Stimulated activated effector memory CD8-positive, alpha-beta T cell treated with anti-CD3 and anti-CD28 coated beads, Interleukin-12 subunit alpha, Interleukin-12 subunit beta, amount 100 ng/mL, for 72 hours (primary cell): ENCODE results near the gene ARHGEF4.

Experiments used
- ATAC-seq: fragments of 150-1000 bp; cut with Tn5 transposase; 2 replicates; pipeline ENCODE4 v1.10.0; 2021
- DNase-seq, 2 donors: peaks; one replicate each; pipeline ENCODE4 v3.0.0; 2021 to 2022; ENCODE audit warnings: low spot score in 2 of 2
- H3K27ac Mint-ChIP-seq: one replicate; pipeline ENCODE4 v1.8.0; 2022; ENCODE audit warnings: mild to moderate bottlenecking, mixed read lengths
- H3K36me3 Mint-ChIP-seq: one replicate; pipeline ENCODE4 v1.8.0; 2022; ENCODE audit warnings: mild to moderate bottlenecking, mixed read lengths
- H3K4me1 Mint-ChIP-seq: one replicate; pipeline ENCODE4 v1.8.0; 2022; ENCODE audit warnings: mixed read lengths
- H3K4me3 Mint-ChIP-seq: one replicate; pipeline ENCODE4 v1.8.0; 2022; ENCODE audit warnings: mild to moderate bottlenecking, mixed read lengths
- H3K9me3 Mint-ChIP-seq: one replicate; pipeline ENCODE4 v1.8.0; 2022; ENCODE audit warnings: mixed read lengths

ARHGEF4 gene

GRCh38 chr2:131004446-131005209, 167.9 kb downstream of the ARHGEF4 start:
- Mint-ChIP-seq H3K4me3 (no peak overlapping the region), H3K9me3 (no peaks in the 10 kb centered on the region), H3K36me3 (no peaks in the 10 kb centered on the region), H3K27ac (no peak overlapping the region), H3K4me1 (peaks cover 7% of the 10 kb centered on the region)
- DNase-seq (no peak), ATAC-seq (peak; percentile 37)

DNA sequence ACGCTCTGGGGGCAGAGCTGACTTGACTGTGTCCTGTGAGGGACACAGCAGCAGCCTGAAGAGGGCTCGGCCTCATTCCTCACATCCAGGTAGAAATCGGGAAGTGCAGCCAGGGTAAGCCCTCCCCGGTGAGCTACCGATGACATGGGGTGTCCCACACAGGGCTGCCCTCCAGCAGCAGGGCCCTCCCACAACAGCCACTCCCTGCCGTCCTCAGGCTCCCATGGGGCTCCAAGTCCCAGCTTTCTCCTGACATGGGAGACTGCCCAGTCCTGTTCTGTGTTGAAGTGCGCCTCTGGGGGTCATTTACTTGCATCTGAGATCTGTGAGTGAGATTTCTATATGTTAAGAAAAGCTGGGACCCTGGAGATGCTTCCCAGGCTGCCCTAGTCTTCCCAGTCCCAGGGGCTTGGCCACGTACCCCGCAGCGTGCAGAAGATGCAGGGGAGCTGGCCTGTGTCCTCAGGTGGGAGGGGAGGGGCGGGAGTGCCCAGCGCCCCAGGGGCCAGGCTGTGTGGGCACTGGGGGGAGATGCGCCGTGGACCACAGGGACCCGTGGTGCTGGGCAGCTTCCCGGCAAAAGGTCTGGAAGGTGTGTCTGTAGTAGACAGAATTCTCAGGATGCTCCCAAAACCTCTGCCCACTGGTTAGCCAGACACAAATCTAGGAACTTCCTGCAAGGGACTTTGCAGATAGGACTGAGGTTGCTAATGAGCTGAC, 168.7 kb downstream of the ARHGEF4 start:
- peak; percentile 39 for ATAC-seq
- no peak overlapping the region for H3K27ac Mint-ChIP-seq

GRCh38 chr2:131006561-131006960, 169.8 kb downstream of the ARHGEF4 start:
- ATAC-seq (no peak), DNase-seq (no peak)
- no peak overlapping the region for H3K27ac Mint-ChIP-seq
- peaks cover 23% of the 10 kb centered on the region for H3K4me1 Mint-ChIP-seq
- no peaks in the 10 kb centered on the region for H3K36me3 Mint-ChIP-seq
- no peaks in the 10 kb centered on the region for H3K9me3 Mint-ChIP-seq
- H3K4me3 Mint-ChIP-seq: no peak overlapping the region

More for the DNA sequence above, 168.7 kb downstream of the ARHGEF4 start:
- Mint-ChIP-seq H3K4me1 (peaks cover 15% of the 10 kb centered on the region), H3K36me3 (no peaks in the 10 kb centered on the region), H3K9me3 (no peaks in the 10 kb centered on the region), H3K4me3 (no peak overlapping the region)
- DNase-seq: no peak

DNA sequence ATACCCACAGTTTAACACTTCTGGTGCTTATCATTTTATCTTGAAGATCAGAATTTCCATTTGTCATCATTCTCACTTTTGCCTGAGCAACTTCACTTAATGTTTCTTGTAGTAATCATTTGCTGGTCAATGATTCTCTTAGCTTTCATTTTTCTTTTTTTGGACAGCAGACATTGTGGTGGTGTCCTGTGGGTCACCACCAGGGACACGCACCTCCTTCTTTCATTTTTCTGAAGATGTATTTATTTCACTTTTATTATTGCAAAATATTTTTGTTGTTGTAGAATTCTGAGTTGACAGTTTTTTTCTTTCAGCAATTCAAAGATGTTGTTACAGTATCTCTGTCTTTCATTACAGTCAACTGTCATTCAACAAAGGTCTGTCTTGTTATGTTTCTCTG, 172.3 kb downstream of the ARHGEF4 start:
- H3K36me3 Mint-ChIP-seq: no peaks in the 10 kb centered on the region
- H3K9me3 Mint-ChIP-seq: no peaks in the 10 kb centered on the region
- no peak for DNase-seq
- no peak for ATAC-seq
- H3K4me1 Mint-ChIP-seq: peaks cover 27% of the 10 kb centered on the region
- H3K27ac Mint-ChIP-seq: no peak overlapping the region
- no peak overlapping the region for H3K4me3 Mint-ChIP-seq

DNA sequence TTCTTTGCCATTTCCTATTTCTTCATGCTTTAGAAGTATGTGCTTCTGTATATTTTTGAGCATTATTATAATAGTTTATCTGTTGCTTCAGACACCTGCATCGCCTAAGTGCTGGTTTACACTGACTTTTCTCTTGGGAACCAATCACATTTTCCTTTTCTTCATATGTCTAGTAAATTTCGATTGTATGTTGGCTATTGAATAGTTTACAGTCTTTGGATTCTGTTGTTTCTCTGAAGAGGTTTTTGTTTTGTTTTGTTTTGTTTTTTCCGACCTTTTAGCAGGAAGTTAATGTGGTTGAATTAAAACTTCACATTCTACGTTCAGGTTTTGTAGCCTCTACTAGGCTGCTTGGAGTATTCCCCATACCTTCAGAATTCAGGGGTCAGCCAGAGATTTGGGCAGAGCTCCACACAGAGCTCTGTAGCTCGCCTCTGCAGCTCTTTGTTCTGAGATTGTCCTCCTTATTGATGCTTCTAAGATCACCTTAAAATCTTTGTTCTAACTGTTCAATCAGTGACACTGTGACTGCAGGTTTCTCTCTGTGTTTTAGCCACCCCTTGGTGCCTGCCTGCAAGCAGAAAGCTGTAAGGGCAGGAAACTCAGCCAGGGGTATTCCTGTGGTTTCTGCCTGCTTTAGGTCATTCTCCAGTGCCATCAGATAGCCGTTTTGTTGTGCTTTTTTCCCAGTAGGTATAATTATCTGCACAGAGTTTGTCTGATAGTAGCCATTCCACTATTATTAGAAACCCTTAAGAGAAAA, 173.2 kb downstream of the ARHGEF4 start:
- ATAC-seq (no peak), DNase-seq (no peak)
- H3K9me3 Mint-ChIP-seq: no peaks in the 10 kb centered on the region
- peak overlapping the region; percentile 23 for H3K4me3 Mint-ChIP-seq
- no peaks in the 10 kb centered on the region for H3K36me3 Mint-ChIP-seq
- H3K27ac Mint-ChIP-seq: peak overlapping the region; percentile 74
- peaks cover 27% of the 10 kb centered on the region for H3K4me1 Mint-ChIP-seq

DNA sequence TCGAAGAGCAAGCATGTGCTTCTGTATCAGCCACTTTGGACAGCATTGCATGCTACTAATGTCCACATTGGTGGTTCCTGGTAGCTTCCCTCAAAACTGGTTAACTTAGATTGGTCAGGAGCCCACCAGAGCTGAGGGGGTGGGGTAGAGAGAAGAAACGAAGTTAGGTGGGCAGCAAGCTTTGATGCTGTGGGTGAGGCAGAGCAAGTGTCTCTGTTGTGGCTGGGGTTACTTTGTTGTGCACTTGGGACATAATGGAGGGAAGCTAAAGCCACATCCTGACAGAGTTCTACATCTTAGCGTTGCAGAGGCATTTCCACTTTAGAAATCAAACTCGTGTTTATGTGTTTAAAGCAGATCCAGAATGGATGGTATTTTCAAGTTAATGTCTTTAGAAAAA, 173.9 kb downstream of the ARHGEF4 start:
- Mint-ChIP-seq H3K27ac (peak overlapping the region; percentile 74), H3K36me3 (no peaks in the 10 kb centered on the region), H3K9me3 (no peaks in the 10 kb centered on the region), H3K4me1 (peaks cover 27% of the 10 kb centered on the region), H3K4me3 (no peak overlapping the region)
- DNase-seq: no peak
- peak; percentile 50 for ATAC-seq

DNA sequence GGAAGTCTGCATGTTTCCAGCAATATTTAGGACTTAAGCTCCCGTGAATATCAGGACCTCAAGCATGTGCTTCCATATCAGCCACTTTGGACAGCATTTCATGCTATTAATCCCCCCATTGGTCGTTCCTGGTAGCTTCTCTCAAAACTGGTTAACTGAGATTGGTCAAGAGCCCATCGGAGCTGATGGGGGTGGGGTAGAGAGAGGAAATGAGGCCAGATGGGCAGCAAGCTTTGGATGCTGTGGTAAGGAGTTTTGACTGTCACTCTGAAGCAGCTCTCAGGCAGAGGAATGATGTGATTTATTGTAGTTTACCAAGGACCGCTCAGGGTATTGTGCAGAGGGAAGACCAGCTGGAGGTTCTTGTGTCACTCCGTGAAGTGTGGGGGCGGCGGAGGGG, 174.8 kb downstream of the ARHGEF4 start:
- Mint-ChIP-seq H3K4me3 (no peak overlapping the region), H3K27ac (no peak overlapping the region), H3K36me3 (no peaks in the 10 kb centered on the region), H3K4me1 (peaks cover 27% of the 10 kb centered on the region), H3K9me3 (no peaks in the 10 kb centered on the region)
- DNase-seq (no peak), ATAC-seq (no peak)

DNA sequence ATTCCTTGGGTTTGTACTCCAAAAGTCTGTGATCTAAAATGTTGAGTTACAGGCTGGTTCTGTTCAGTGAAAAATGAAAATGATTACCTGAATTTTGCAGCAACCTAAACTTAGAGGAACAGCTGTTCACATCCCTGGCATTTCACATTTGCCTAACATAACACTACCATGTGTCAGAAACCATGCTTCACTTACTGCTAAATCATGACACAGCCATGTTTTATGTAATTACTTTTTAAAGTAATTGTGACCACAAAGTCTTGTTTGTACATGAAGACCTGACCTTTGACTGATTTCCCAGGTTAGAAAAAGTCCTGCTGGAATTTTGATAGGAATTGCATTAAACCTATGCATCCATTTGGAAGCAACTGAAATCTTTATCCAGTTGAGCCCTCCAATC, 177.4 kb downstream of the ARHGEF4 start:
- Mint-ChIP-seq H3K36me3 (no peaks in the 10 kb centered on the region), H3K4me1 (peaks cover 24% of the 10 kb centered on the region), H3K4me3 (no peak overlapping the region), H3K9me3 (no peaks in the 10 kb centered on the region), H3K27ac (no peak overlapping the region)
- no peak for DNase-seq
- ATAC-seq: no peak

DNA sequence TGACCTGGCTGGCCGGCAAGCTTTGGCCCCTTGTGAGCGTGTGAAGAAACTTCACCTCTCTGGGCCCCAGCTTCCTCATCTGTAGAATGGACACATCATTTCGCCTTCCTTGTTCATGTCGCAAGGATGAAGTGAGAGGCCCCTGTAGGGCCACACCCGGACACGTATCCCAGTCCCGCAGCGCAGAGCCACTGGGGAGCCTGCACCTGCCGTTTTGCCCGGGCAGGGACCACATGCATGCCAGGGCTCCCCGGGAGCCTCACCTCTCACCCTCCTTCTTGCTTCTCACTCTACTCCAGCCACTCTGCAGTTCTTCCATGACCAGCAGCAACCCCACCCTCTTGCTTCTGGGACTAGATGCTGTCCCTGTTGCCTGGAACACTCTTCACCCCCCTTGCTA, 179.1 kb downstream of the ARHGEF4 start:
- Mint-ChIP-seq H3K36me3 (no peaks in the 10 kb centered on the region), H3K9me3 (no peaks in the 10 kb centered on the region), H3K4me3 (no peak overlapping the region), H3K27ac (no peak overlapping the region), H3K4me1 (peaks cover 8% of the 10 kb centered on the region)
- DNase-seq: no peak
- ATAC-seq: no peak

GRCh38 chr2:131016826-131017741, 180.4 kb downstream of the ARHGEF4 start:
- no peaks in the 10 kb centered on the region for H3K36me3 Mint-ChIP-seq
- no peaks in the 10 kb centered on the region for H3K4me1 Mint-ChIP-seq
- DNase-seq: no peak
- H3K9me3 Mint-ChIP-seq: no peaks in the 10 kb centered on the region
- no peak overlapping the region for H3K27ac Mint-ChIP-seq
- H3K4me3 Mint-ChIP-seq: no peak overlapping the region
- ATAC-seq: no peak

DNA sequence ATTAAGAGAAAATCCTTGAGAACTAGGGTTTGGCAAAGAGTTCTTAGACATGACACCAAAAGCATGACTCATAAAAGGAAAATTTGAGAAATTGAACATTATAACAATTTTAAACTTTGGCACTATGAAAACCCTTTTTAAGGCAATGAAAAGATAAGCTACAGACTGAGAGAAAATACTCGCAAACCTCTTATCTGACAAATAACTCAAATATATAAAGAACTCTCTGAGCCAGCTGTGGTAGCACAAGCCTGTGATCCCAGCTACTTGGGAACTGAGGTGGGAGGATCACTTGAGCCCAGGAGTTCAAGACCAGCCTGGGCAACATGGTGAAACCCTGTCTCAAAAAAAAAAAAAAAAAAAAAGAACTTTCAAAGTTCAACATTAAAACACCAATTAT, 186.0 kb downstream of the ARHGEF4 start:
- no peaks in the 10 kb centered on the region for H3K4me1 Mint-ChIP-seq
- no peak for ATAC-seq

GRCh38 chr2:131023758-131024157, 187.0 kb downstream of the ARHGEF4 start:
- H3K9me3 Mint-ChIP-seq: no peaks in the 10 kb centered on the region
- no peaks in the 10 kb centered on the region for H3K36me3 Mint-ChIP-seq
- H3K27ac Mint-ChIP-seq: no peak overlapping the region
- DNase-seq: no peak
- no peak overlapping the region for H3K4me3 Mint-ChIP-seq
- ATAC-seq: no peak
- H3K4me1 Mint-ChIP-seq: no peaks in the 10 kb centered on the region

More for the DNA sequence above, 186.0 kb downstream of the ARHGEF4 start:
- Mint-ChIP-seq H3K9me3 (no peaks in the 10 kb centered on the region), H3K36me3 (no peaks in the 10 kb centered on the region), H3K27ac (no peak overlapping the region), H3K4me3 (no peak overlapping the region)
- DNase-seq: no peak

GRCh38 chr2:131026919-131027318, 190.2 kb downstream of the ARHGEF4 start:
- ATAC-seq (no peak), DNase-seq (no peak)
- Mint-ChIP-seq H3K27ac (no peak overlapping the region), H3K4me3 (no peak overlapping the region), H3K4me1 (no peaks in the 10 kb centered on the region), H3K36me3 (no peaks in the 10 kb centered on the region), H3K9me3 (no peaks in the 10 kb centered on the region)

DNA sequence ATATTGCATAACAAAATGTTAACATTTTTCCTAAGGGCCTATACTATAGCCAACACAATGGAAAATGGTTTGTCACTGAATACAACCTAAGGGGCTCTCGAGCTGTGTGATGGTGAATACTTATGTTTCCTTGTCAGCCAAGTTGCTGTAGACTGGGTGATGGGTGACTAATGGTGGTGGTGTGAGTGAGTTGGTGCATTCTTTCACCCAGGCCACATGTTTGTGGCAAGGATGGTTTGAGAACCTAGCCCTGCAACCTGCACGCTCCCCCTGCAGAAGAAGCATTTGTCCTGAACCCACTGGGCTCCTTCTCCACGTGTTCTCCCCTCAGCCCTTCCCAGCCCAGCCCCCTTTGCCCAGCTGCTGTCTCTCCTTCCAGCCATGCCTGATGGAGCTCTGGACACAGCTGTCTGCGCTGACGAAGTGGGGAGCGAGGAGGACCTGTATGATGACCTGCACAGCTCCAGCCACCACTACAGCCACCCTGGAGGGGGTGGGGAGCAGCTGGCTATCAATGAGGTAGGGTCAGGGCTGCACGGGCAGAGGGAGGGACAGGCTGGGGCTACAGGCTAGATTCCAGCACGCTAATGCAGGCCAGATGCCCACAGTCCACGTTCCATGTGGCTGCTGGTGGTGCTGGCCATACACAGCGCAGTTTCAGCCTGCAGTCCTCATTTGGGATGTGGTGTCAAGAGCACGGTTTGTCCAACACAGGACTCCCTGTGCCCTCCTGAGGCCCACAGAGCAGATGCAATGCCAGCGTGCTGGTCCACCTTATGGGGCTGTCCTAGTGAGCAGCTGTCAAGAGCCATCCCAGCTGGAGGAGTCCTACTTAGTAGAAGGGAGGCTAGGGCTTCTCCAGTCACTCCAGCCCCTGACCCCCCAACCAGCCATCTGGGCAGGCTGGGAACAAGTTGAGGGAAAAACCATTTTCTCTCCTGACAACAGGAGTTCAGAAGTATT, 191.1 kb downstream of the ARHGEF4 start:
- ATAC-seq: no peak
- no peaks in the 10 kb centered on the region for H3K36me3 Mint-ChIP-seq
- no peaks in the 10 kb centered on the region for H3K4me1 Mint-ChIP-seq
- no peak overlapping the region for H3K27ac Mint-ChIP-seq
- DNase-seq: peak in 1 of 2 donors; percentile 38
- H3K4me3 Mint-ChIP-seq: no peak overlapping the region
- H3K9me3 Mint-ChIP-seq: no peaks in the 10 kb centered on the region
